Measurements from ENCODE around the gene KRTAP5-2. TPM values are rescaled to one million over a fixed set of nuclear protein-coding genes. Genes with fewer than 3 reads are reported as not detected.
"Not testable (repeated sequence)": the region's sequence is repeated elsewhere in the genome, so short reads cannot be mapped to it uniquely, and the experiment has no call there.

The KRTAP5-2 gene
- total RNA-seq, 1 experiment from 2014 or later, result not detected

- no peaks in the 10 kb centered on the region for H3K9me3 ChIP-seq (ENCODE audit: low read length)
- peaks cover 5% of the 10 kb centered on the region for H3K4me1 ChIP-seq (ENCODE audit: insufficient read depth, low read length)
- H3K27ac ChIP-seq (ENCODE audit: low read length), result no peak overlapping the region
- no peaks in the 10 kb centered on the region for H3K27me3 ChIP-seq (ENCODE audit: low read length)
- H3K4me2 ChIP-seq (ENCODE audit: low read length), result no peak overlapping the region
- H3K36me3 ChIP-seq (ENCODE audit: low read depth, low read length), result no peaks in the 10 kb centered on the region
- no peaks in the 10 kb centered on the region for H3K79me2 ChIP-seq (ENCODE audit: low read length)
- CTCF ChIA-PET, result no interaction called here
- TF ChIP-seq EZH2 (IDR thresholded peaks at IDR 0.05; ENCODE audit: low read length, unreplicated experiment) (no peak), CTCF (conservative IDR thresholded peaks at IDR 0.05; ENCODE audit: low read depth, low read length) (no peak), EZH2phosphoT487 (IDR thresholded peaks at IDR 0.05; ENCODE audit: borderline replicate concordance, low read length) (no peak)
- no peaks in the 10 kb centered on the region for H4K20me1 ChIP-seq (ENCODE audit: low read length)
- DNase-seq (no peak), ATAC-seq (no peak)
- H3K9me2 ChIP-seq (replicated peaks; ENCODE audit: low read length), result no peaks in the 10 kb centered on the region
- POLR2A ChIA-PET (ENCODE audit: unreplicated experiment), result no interaction called here
- H2AFZ ChIP-seq (ENCODE audit: low read length), result no peak overlapping the region
- H3K4me3 ChIP-seq (ENCODE audit: low read length), result no peak overlapping the region
- no peaks in the 10 kb centered on the region for H3F3A ChIP-seq (ENCODE audit: low read length, unreplicated experiment)
- intact Hi-C loops (cut with micrococcal nuclease), result no loop called here
- H3K9ac ChIP-seq (ENCODE audit: low read length), result no peak overlapping the region
- BruUV-seq (replicated peaks), result no TSS peak
These were observed 11.4 kb downstream of the KRTAP5-2 start for GRCh38 chr11:1586699-1587098.

- H3K9ac ChIP-seq (ENCODE audit: low read length); CTCF ChIA-PET; H3K4me1 ChIP-seq (ENCODE audit: insufficient read depth, low read length); DNase-seq; POLR2A ChIA-PET (ENCODE audit: unreplicated experiment); intact Hi-C loops (cut with micrococcal nuclease); H4K20me1 ChIP-seq (ENCODE audit: low read length); H3K36me3 ChIP-seq (ENCODE audit: low read depth, low read length); H3K79me2 ChIP-seq (ENCODE audit: low read length); H3K4me3 ChIP-seq (ENCODE audit: low read length); H3K27me3 ChIP-seq (ENCODE audit: low read length); H3K9me2 ChIP-seq (replicated peaks; ENCODE audit: low read length); ATAC-seq; BruUV-seq (replicated peaks); H3F3A ChIP-seq (ENCODE audit: low read length, unreplicated experiment); H2AFZ ChIP-seq (ENCODE audit: low read length); H3K4me2 ChIP-seq (ENCODE audit: low read length); H3K27ac ChIP-seq (ENCODE audit: low read length); H3K9me3 ChIP-seq (ENCODE audit: low read length): not testable (repeated sequence)
These were observed 13.3 kb downstream of the KRTAP5-2 start, which contains the start of gene KRTAP5-1 for GRCh38 chr11:1584661-1585370. TSS of gene KRTAP5-1 (minus strand) at chr11:1585283. CDS start at chr11:1585249, 34 bp downstream.

- H3K36me3 ChIP-seq (ENCODE audit: low read depth, low read length); H3K4me1 ChIP-seq (ENCODE audit: insufficient read depth, low read length); H3K9me2 ChIP-seq (replicated peaks; ENCODE audit: low read length); BruUV-seq (replicated peaks); intact Hi-C loops (cut with micrococcal nuclease); H3K4me2 ChIP-seq (ENCODE audit: low read length); H3K9ac ChIP-seq (ENCODE audit: low read length); H4K20me1 ChIP-seq (ENCODE audit: low read length); H3F3A ChIP-seq (ENCODE audit: low read length, unreplicated experiment); H3K79me2 ChIP-seq (ENCODE audit: low read length); H3K4me3 ChIP-seq (ENCODE audit: low read length); DNase-seq; POLR2A ChIA-PET (ENCODE audit: unreplicated experiment); H3K9me3 ChIP-seq (ENCODE audit: low read length); CTCF ChIA-PET; H3K27ac ChIP-seq (ENCODE audit: low read length); H2AFZ ChIP-seq (ENCODE audit: low read length); ATAC-seq; H3K27me3 ChIP-seq (ENCODE audit: low read length): not testable (repeated sequence)
These were observed 15.2 kb downstream of the KRTAP5-2 start for GRCh38 chr11:1582909-1583308.

GRCh38 chr11:1581976-1582375 is 16.1 kb downstream of the KRTAP5-2 start:
- H3K4me1 ChIP-seq (ENCODE audit: insufficient read depth, low read length), result no peaks in the 10 kb centered on the region
- no peak overlapping the region for H3K4me3 ChIP-seq (ENCODE audit: low read length)
- H3K27ac ChIP-seq (ENCODE audit: low read length), result no peak overlapping the region
- ATAC-seq (no peak), DNase-seq (no peak)
- H3K9me3 ChIP-seq (ENCODE audit: low read length), result no peaks in the 10 kb centered on the region
- H2AFZ ChIP-seq (ENCODE audit: low read length), result no peak overlapping the region
- H3K79me2 ChIP-seq (ENCODE audit: low read length), result no peaks in the 10 kb centered on the region
- no peak overlapping the region for H3K9ac ChIP-seq (ENCODE audit: low read length)
- CTCF ChIA-PET, result no interaction called here
- no peak overlapping the region for H3K4me2 ChIP-seq (ENCODE audit: low read length)
- POLR2A ChIA-PET (ENCODE audit: unreplicated experiment), result no interaction called here
- no peaks in the 10 kb centered on the region for H3K27me3 ChIP-seq (ENCODE audit: low read length)
- H3K9me2 ChIP-seq (replicated peaks; ENCODE audit: low read length), result no peaks in the 10 kb centered on the region
- no peaks in the 10 kb centered on the region for H3F3A ChIP-seq (ENCODE audit: low read length, unreplicated experiment)
- BruUV-seq (replicated peaks), result no TSS peak
- intact Hi-C loops (cut with micrococcal nuclease), result no loop called here
- no peaks in the 10 kb centered on the region for H4K20me1 ChIP-seq (ENCODE audit: low read length)
- TF ChIP-seq CTCF (conservative IDR thresholded peaks at IDR 0.05; ENCODE audit: low read depth, low read length) (no peak), EZH2 (IDR thresholded peaks at IDR 0.05; ENCODE audit: low read length, unreplicated experiment) (no peak), EZH2phosphoT487 (IDR thresholded peaks at IDR 0.05; ENCODE audit: borderline replicate concordance, low read length) (no peak)
- no peaks in the 10 kb centered on the region for H3K36me3 ChIP-seq (ENCODE audit: low read depth, low read length)

All from PC-3 (cell line).